ENCODE data around the gene UROC1. TPM values are rescaled to one million over a fixed set of nuclear protein-coding genes. Genes with fewer than 3 reads are reported as not detected.

UROC1 gene
- total and polyA plus RNA-seq, 2 donors = 0.07 to 0.38 TPM

DNA sequence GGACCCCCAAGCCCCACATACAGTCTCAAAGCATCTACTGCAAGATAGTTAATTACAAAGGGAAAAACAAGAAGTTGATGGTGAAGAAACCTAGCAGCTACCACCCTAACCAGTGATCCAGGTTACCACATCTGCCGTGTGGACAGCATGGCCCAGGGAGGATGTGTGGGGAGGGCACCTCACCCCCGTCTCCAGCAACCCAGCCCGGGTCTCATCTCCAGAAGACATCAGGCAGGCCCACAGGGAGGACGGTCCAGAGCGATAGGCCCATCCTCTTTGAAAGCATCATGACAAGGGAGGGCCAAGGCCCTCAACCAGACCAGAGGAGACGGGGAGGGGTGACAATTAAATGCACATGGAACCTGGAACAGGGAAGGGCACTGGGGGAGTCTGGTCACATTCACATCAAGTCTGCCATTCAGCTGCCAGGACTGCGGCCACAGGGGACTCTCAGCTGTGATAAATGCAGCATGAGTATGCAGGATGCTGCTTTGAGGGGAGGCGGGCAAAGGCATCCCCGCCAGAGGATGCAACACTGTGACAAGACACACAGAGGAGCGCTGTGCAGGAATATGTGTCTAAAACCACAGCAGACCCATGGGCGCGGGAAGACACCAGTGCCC, 60.7 kb downstream of the UROC1 start:
- WGBS = 93% methylated on average over 12 of the region's 12 CpGs
- Histone ChIP-seq H3K9me3 (ENCODE audit: control insufficient read depth in 2 of 2, insufficient read depth in 1 of 2, low read length in 1 of 2) (no peaks in the 10 kb centered on the region), H3K4me3 (ENCODE audit: low read length in 2 of 2) (no peak overlapping the region), H3K36me3 (ENCODE audit: control insufficient read depth in 2 of 2, insufficient read depth in 2 of 2, low read length in 1 of 2) (peaks cover 63 to 74% of the 10 kb centered on the region in 2 donors), H3K27ac (ENCODE audit: low read depth in 1 of 2, low read length in 1 of 2) (no peak overlapping the region), H3K27me3 (ENCODE audit: control insufficient read depth in 2 of 2, insufficient read depth in 1 of 2, low read length in 1 of 2) (no peaks in the 10 kb centered on the region), H3K4me1 (ENCODE audit: control insufficient read depth in 2 of 2, insufficient read depth in 2 of 2, low read length in 2 of 2) (no peaks in the 10 kb centered on the region)
- no peak for DNase-seq (ENCODE audit: low read depth in 6 of 9, low spot score in 9 of 9)

DNA sequence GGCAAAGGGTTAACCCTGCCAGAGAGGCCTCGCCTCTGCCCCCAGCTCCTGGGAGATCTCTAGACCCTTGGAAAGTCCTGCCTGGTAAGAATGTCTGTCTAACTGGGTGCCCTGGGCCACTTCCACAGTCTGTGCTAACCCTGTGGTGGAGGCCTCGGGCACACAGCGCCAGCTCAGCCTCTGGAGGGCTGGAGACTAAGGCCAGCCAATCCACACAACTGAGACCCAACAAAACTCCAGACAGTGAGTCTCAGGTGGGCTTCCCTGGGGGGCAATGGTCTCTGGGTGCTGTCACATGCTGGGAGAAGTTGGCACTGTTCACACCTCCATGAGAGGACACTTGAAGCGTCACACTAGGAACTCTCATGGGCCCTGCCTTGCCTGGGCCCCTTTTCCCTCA, 61.4 kb downstream of the UROC1 start:
- no peaks in the 10 kb centered on the region for H3K4me1 ChIP-seq (ENCODE audit: control insufficient read depth in 2 of 2, insufficient read depth in 2 of 2, low read length in 2 of 2)
- H3K4me3 ChIP-seq (ENCODE audit: low read length in 2 of 2) = no peak overlapping the region
- 87% methylated on average over 4 of the region's 4 CpGs for WGBS
- no peaks in the 10 kb centered on the region for H3K9me3 ChIP-seq (ENCODE audit: control insufficient read depth in 2 of 2, insufficient read depth in 1 of 2, low read length in 1 of 2)
- no peaks in the 10 kb centered on the region for H3K27me3 ChIP-seq (ENCODE audit: control insufficient read depth in 2 of 2, insufficient read depth in 1 of 2, low read length in 1 of 2)
- no peak for DNase-seq (ENCODE audit: low read depth in 6 of 9, low spot score in 9 of 9)
- peaks cover 63 to 74% of the 10 kb centered on the region in 2 donors for H3K36me3 ChIP-seq (ENCODE audit: control insufficient read depth in 2 of 2, insufficient read depth in 2 of 2, low read length in 1 of 2)
- no peak overlapping the region for H3K27ac ChIP-seq (ENCODE audit: low read depth in 1 of 2, low read length in 1 of 2)

- WGBS = 96% methylated on average over 6 of the region's 6 CpGs
- no peak overlapping the region for H3K4me3 ChIP-seq (ENCODE audit: low read length in 2 of 2)
- H3K27me3 ChIP-seq (ENCODE audit: control insufficient read depth in 2 of 2, insufficient read depth in 1 of 2, low read length in 1 of 2) = no peaks in the 10 kb centered on the region
- no peaks in the 10 kb centered on the region for H3K4me1 ChIP-seq (ENCODE audit: control insufficient read depth in 2 of 2, insufficient read depth in 2 of 2, low read length in 2 of 2)
- peaks cover 64 to 72% of the 10 kb centered on the region in 2 donors for H3K36me3 ChIP-seq (ENCODE audit: control insufficient read depth in 2 of 2, insufficient read depth in 2 of 2, low read length in 1 of 2)
- no peak for DNase-seq (ENCODE audit: low read depth in 6 of 9, low spot score in 9 of 9)
- H3K9me3 ChIP-seq (ENCODE audit: control insufficient read depth in 2 of 2, insufficient read depth in 1 of 2, low read length in 1 of 2) = no peaks in the 10 kb centered on the region
- H3K27ac ChIP-seq (ENCODE audit: low read depth in 1 of 2, low read length in 1 of 2) = no peak overlapping the region
These were observed 63.0 kb downstream of the UROC1 start for GRCh38 chr3:126454437-126455198.

- peaks cover 64 to 70% of the 10 kb centered on the region in 2 donors for H3K36me3 ChIP-seq (ENCODE audit: control insufficient read depth in 2 of 2, insufficient read depth in 2 of 2, low read length in 1 of 2)
- no peaks in the 10 kb centered on the region for H3K27me3 ChIP-seq (ENCODE audit: control insufficient read depth in 2 of 2, insufficient read depth in 1 of 2, low read length in 1 of 2)
- WGBS = 100% methylated on average over 1 of the region's 1 CpG
- H3K9me3 ChIP-seq (ENCODE audit: control insufficient read depth in 2 of 2, insufficient read depth in 1 of 2, low read length in 1 of 2) = no peaks in the 10 kb centered on the region
- no peak overlapping the region for H3K27ac ChIP-seq (ENCODE audit: low read depth in 1 of 2, low read length in 1 of 2)
- no peak for DNase-seq (ENCODE audit: low read depth in 6 of 9, low spot score in 9 of 9)
- H3K4me3 ChIP-seq (ENCODE audit: low read length in 2 of 2) = no peak overlapping the region
- no peaks in the 10 kb centered on the region for H3K4me1 ChIP-seq (ENCODE audit: control insufficient read depth in 2 of 2, insufficient read depth in 2 of 2, low read length in 2 of 2)
These were observed 63.5 kb downstream of the UROC1 start for GRCh38 chr3:126454025-126454424.

- H3K27me3 ChIP-seq (ENCODE audit: control insufficient read depth in 2 of 2, insufficient read depth in 1 of 2, low read length in 1 of 2) = no peaks in the 10 kb centered on the region
- peaks cover 70 to 71% of the 10 kb centered on the region in 2 donors for H3K36me3 ChIP-seq (ENCODE audit: control insufficient read depth in 2 of 2, insufficient read depth in 2 of 2, low read length in 1 of 2)
- no peak overlapping the region for H3K27ac ChIP-seq (ENCODE audit: low read depth in 1 of 2, low read length in 1 of 2)
- no peaks in the 10 kb centered on the region for H3K9me3 ChIP-seq (ENCODE audit: control insufficient read depth in 2 of 2, insufficient read depth in 1 of 2, low read length in 1 of 2)
- no peaks in the 10 kb centered on the region for H3K4me1 ChIP-seq (ENCODE audit: control insufficient read depth in 2 of 2, insufficient read depth in 2 of 2, low read length in 2 of 2)
- DNase-seq (ENCODE audit: low read depth in 6 of 9, low spot score in 9 of 9) = no peak
- H3K4me3 ChIP-seq (ENCODE audit: low read length in 2 of 2) = no peak overlapping the region
- WGBS = 97% methylated on average over 9 of the region's 9 CpGs
These were observed 65.4 kb downstream of the UROC1 start for GRCh38 chr3:126452213-126452612.

DNA sequence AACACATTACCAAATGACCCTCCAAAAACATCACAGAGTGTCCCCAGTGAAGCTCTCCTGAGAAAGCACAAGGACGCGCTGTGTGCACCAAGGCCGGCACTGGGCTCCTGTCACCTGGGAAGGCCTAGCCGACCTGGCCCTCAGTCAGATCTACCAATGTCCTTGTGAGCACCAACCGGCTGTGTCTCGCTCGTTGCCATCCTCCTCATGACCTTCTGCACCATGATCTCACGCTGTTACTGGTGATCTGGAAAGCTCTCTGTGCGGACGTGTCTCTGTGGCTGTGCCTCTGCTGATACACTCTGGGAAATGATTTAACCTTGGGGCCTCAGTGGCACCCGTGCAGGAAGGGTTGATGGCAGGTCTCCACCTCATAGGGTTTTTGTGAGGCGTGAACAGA, 66.1 kb downstream of the UROC1 start:
- Histone ChIP-seq H3K4me1 (ENCODE audit: control insufficient read depth in 2 of 2, insufficient read depth in 2 of 2, low read length in 2 of 2) (no peaks in the 10 kb centered on the region), H3K27ac (ENCODE audit: low read depth in 1 of 2, low read length in 1 of 2) (no peak overlapping the region), H3K4me3 (ENCODE audit: low read length in 2 of 2) (no peak overlapping the region), H3K27me3 (ENCODE audit: control insufficient read depth in 2 of 2, insufficient read depth in 1 of 2, low read length in 1 of 2) (no peaks in the 10 kb centered on the region), H3K9me3 (ENCODE audit: control insufficient read depth in 2 of 2, insufficient read depth in 1 of 2, low read length in 1 of 2) (no peaks in the 10 kb centered on the region), H3K36me3 (ENCODE audit: control insufficient read depth in 2 of 2, insufficient read depth in 2 of 2, low read length in 1 of 2) (peaks cover 63 to 65% of the 10 kb centered on the region in 2 donors)
- no peak for DNase-seq (ENCODE audit: low read depth in 6 of 9, low spot score in 9 of 9)
- WGBS = 94% methylated on average over 12 of the region's 12 CpGs

- no peak for DNase-seq (ENCODE audit: low read depth in 6 of 9, low spot score in 9 of 9)
- Histone ChIP-seq H3K9me3 (ENCODE audit: control insufficient read depth in 2 of 2, insufficient read depth in 1 of 2, low read length in 1 of 2) (no peaks in the 10 kb centered on the region), H3K27ac (ENCODE audit: low read depth in 1 of 2, low read length in 1 of 2) (no peak overlapping the region), H3K36me3 (ENCODE audit: control insufficient read depth in 2 of 2, insufficient read depth in 2 of 2, low read length in 1 of 2) (peaks cover 57 to 61% of the 10 kb centered on the region in 2 donors), H3K27me3 (ENCODE audit: control insufficient read depth in 2 of 2, insufficient read depth in 1 of 2, low read length in 1 of 2) (no peaks in the 10 kb centered on the region), H3K4me1 (ENCODE audit: control insufficient read depth in 2 of 2, insufficient read depth in 2 of 2, low read length in 2 of 2) (no peaks in the 10 kb centered on the region), H3K4me3 (ENCODE audit: low read length in 2 of 2) (no peak overlapping the region)
- 100% methylated on average over 3 of the region's 3 CpGs for WGBS
These were observed 66.8 kb downstream of the UROC1 start for GRCh38 chr3:126450744-126451143.

- no peaks in the 10 kb centered on the region for H3K9me3 ChIP-seq (ENCODE audit: control insufficient read depth in 2 of 2, insufficient read depth in 1 of 2, low read length in 1 of 2)
- no peaks in the 10 kb centered on the region for H3K4me1 ChIP-seq (ENCODE audit: control insufficient read depth in 2 of 2, insufficient read depth in 2 of 2, low read length in 2 of 2)
- peaks cover 53 to 65% of the 10 kb centered on the region in 2 donors for H3K36me3 ChIP-seq (ENCODE audit: control insufficient read depth in 2 of 2, insufficient read depth in 2 of 2, low read length in 1 of 2)
- 87% methylated on average over 9 of the region's 9 CpGs for WGBS
- no peak overlapping the region for H3K27ac ChIP-seq (ENCODE audit: low read depth in 1 of 2, low read length in 1 of 2)
- no peak for DNase-seq (ENCODE audit: low read depth in 6 of 9, low spot score in 9 of 9)
- no peaks in the 10 kb centered on the region for H3K27me3 ChIP-seq (ENCODE audit: control insufficient read depth in 2 of 2, insufficient read depth in 1 of 2, low read length in 1 of 2)
- no peak overlapping the region for H3K4me3 ChIP-seq (ENCODE audit: low read length in 2 of 2)
These were observed 67.4 kb downstream of the UROC1 start for GRCh38 chr3:126450219-126450618.

GRCh38 chr3:126449621-126450051, 67.9 kb downstream of the UROC1 start:
- H3K36me3 ChIP-seq (ENCODE audit: control insufficient read depth in 2 of 2, insufficient read depth in 2 of 2, low read length in 1 of 2) = peaks cover 48 to 65% of the 10 kb centered on the region in 2 donors
- no peak for DNase-seq (ENCODE audit: low read depth in 6 of 9, low spot score in 9 of 9)

More at GRCh38 chr3:126449621-126450051, 67.9 kb downstream of the UROC1 start:
- Histone ChIP-seq H3K4me3 (ENCODE audit: low read length in 2 of 2) (no peak overlapping the region), H3K4me1 (ENCODE audit: control insufficient read depth in 2 of 2, insufficient read depth in 2 of 2, low read length in 2 of 2) (no peaks in the 10 kb centered on the region), H3K27ac (ENCODE audit: low read depth in 1 of 2, low read length in 1 of 2) (no peak overlapping the region), H3K9me3 (ENCODE audit: control insufficient read depth in 2 of 2, insufficient read depth in 1 of 2, low read length in 1 of 2) (no peaks in the 10 kb centered on the region), H3K27me3 (ENCODE audit: control insufficient read depth in 2 of 2, insufficient read depth in 1 of 2, low read length in 1 of 2) (no peaks in the 10 kb centered on the region)
- 97% methylated on average over 11 of the region's 11 CpGs for WGBS

Data from thymus (tissue), 11 donors.